ENCODE data around the gene CRTAC1.

- no peak for TF ChIP-seq POLR2A (IDR thresholded peaks at IDR 0.05; ENCODE audit: low read depth, low read length)
- TF ChIP-seq, protein P1, sequence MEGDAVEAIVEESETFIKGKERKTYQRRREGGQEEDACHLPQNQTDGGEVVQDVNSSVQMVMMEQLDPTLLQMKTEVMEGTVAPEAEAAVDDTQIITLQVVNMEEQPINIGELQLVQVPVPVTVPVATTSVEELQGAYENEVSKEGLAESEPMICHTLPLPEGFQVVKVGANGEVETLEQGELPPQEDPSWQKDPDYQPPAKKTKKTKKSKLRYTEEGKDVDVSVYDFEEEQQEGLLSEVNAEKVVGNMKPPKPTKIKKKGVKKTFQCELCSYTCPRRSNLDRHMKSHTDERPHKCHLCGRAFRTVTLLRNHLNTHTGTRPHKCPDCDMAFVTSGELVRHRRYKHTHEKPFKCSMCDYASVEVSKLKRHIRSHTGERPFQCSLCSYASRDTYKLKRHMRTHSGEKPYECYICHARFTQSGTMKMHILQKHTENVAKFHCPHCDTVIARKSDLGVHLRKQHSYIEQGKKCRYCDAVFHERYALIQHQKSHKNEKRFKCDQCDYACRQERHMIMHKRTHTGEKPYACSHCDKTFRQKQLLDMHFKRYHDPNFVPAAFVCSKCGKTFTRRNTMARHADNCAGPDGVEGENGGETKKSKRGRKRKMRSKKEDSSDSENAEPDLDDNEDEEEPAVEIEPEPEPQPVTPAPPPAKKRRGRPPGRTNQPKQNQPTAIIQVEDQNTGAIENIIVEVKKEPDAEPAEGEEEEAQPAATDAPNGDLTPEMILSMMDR (IDR thresholded peaks at IDR 0.05; ENCODE audit: extremely low read depth in 1 of 2, insufficient read depth in 1 of 2, low read depth in 1 of 2, low read length in 2 of 2), result no peak
- TF ChIP-seq POLR2AphosphoS5 (IDR thresholded peaks at IDR 0.05; ENCODE audit: insufficient read depth, low read depth, low read length), result no peak
- TF ChIP-seq EZH2 (IDR thresholded peaks at IDR 0.05; ENCODE audit: borderline replicate concordance, low read depth, low read length, severe bottlenecking), result no peak
- TF ChIP-seq, protein P2, sequence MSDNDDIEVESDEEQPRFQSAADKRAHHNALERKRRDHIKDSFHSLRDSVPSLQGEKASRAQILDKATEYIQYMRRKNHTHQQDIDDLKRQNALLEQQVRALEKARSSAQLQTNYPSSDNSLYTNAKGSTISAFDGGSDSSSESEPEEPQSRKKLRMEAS (IDR thresholded peaks at IDR 0.05; ENCODE audit: insufficient read depth, insufficient read length), result no peak
- TF ChIP-seq JUN (IDR thresholded peaks at IDR 0.05; ENCODE audit: borderline replicate concordance, insufficient read depth, insufficient read length, low read depth), result no peak
These were observed 7.4 kb downstream of the CRTAC1 start for GRCh38 chr10:98023024-98023423.
